WTC11 (cell line): ENCODE results near the gene NMT2. TPM values are rescaled to one million over a fixed set of nuclear protein-coding genes. Genes with fewer than 3 reads are reported as not detected.

Experiments used
- total RNA-seq: library from RNA; stranded (reverse); gene quantifications from 3 replicates; pipeline ENCODE4 v1.2.3, GENCODE V29; 2021

Gene NMT2
- total RNA-seq, 1 experiment from 2014 or later, result 11.7 TPM

Other genes with a start within 250 kb of the NMT2 start
- gene DCLRE1C, start 214.6 kb downstream of the NMT2 start, total RNA-seq, result 4.3 to 8.5 TPM (median 4.6 TPM) in 3 replicates
- not detected in 3 replicates for gene MEIG1, start 209.3 kb downstream of the NMT2 start, total RNA-seq
- not detected in 3 replicates for gene OLAH, start 124.8 kb downstream of the NMT2 start, total RNA-seq
- 10.0 to 13.9 TPM (median 12.5 TPM) in 3 replicates for gene ACBD7, start 79.9 kb downstream of the NMT2 start, total RNA-seq
- gene RPP38, start 71.3 kb downstream of the NMT2 start, total RNA-seq, result 18.5 to 20.9 TPM (median 20.1 TPM) in 3 replicates
- gene FAM171A1, start 202.6 kb upstream of the NMT2 start, total RNA-seq, result 29.2 to 33.9 TPM (median 30.1 TPM) in 3 replicates